Stomach (tissue), 9 donors: Measurements from ENCODE around the gene ACTN1. TPM values are rescaled to one million over a fixed set of nuclear protein-coding genes. Genes with fewer than 3 reads are reported as not detected.

ENCODE experiments used
- DNase-seq, 2 donors: peaks; one replicate each; pipeline versions ENCODE4 v3.0.0 to v3.0.0-alpha.2; 2013 to 2019
- H3K27ac ChIP-seq, 5 donors: fragments of 200-600 bp in 4 of 5; sonication (generic) in 4 of 5; one replicate each; pipeline ENCODE4 v1.5.1; 2013 to 2019; ENCODE audit warnings: mild to moderate bottlenecking in 1 of 5, moderate library complexity in 1 of 5
- H3K27me3 ChIP-seq, 3 donors: fragments of 200-600 bp; sonication (generic); one replicate each; pipeline ENCODE4 v1.5.1; 2017 to 2019; ENCODE audit warnings: mixed run types in 1 of 3
- H3K36me3 ChIP-seq, 4 donors: fragments of 200-600 bp; sonication (generic); 1 replicate in 3 of 4; 2 replicates in 1 of 4; pipeline ENCODE4 v1.5.1; 2016 to 2019
- H3K4me1 ChIP-seq, 4 donors: fragments of 200-600 bp; sonication (generic); one replicate each; pipeline ENCODE4 v1.5.1; 2016 to 2019
- H3K4me3 ChIP-seq, 4 donors: fragments of 200-600 bp; sonication (generic) in 3 of 4; one replicate each; pipeline ENCODE4 v1.5.1; 2016 to 2019; ENCODE audit warnings: mild to moderate bottlenecking in 1 of 4
- H3K9me3 ChIP-seq, 4 donors: fragments of 200-600 bp; sonication (generic); one replicate each; pipeline ENCODE4 v1.5.1; 2016 to 2019
- CTCF ChIP-seq, 7 experiments: fragments of 450-650 bp in 4 of 7; fragments of 200-600 bp in 3 of 7; sonication (generic) in 3 of 7; IDR thresholded peaks; one replicate each; pipeline ENCODE4 v1.5.1; 2016 to 2019; ENCODE audit warnings: antibody characterized with exemption in 7 of 7, control low read depth in 2 of 7, mild to moderate bottlenecking in 1 of 7
- EP300 ChIP-seq: sonication (generic); formaldehyde crosslinking; IDR thresholded peaks from one replicate; pipeline ENCODE4 v1.6.1; 2017; ENCODE audit warnings: antibody characterized with exemption
- POLR2A ChIP-seq, 4 donors: fragments of 450-650 bp; IDR thresholded peaks; one replicate each; pipeline ENCODE4 v1.6.1; 2016; ENCODE audit warnings: antibody characterized with exemption in 4 of 4, control low read depth in 2 of 4, mild to moderate bottlenecking in 1 of 4, moderate library complexity in 1 of 4
- POLR2AphosphoS5 ChIP-seq, 3 donors: sonication (generic); formaldehyde crosslinking; IDR thresholded peaks; one replicate each; pipeline ENCODE4 v1.6.1; 2016; ENCODE audit warnings: antibody characterized with exemption in 3 of 3
- WGBS, 5 donors: extraction: QIAGEN DNeasy Blood & Tissue Kit in 3 of 5; methylation state at CpG; one replicate each; pipeline versions ENCODE4 v1.1.5 to v1.1.7; 2013 to 2018; 5-methylcytosine and 5-hydroxymethylcytosine counted together
- intact Hi-C: fragments of 100-400 bp; cut with DNase I; formaldehyde crosslinking; loops from one replicate; pipeline ENCODE4 v1.15.1; 2023; ENCODE audit warnings: low total_unique reads
- polyA plus RNA-seq, 3 donors: library from polyadenylated mRNA; stranded (reverse); fragments of 200-250 nt; gene quantifications; one replicate each; pipeline ENCODE4 v1.2.3, GENCODE V29; 2013
- total RNA-seq, 5 donors: library from RNA; depleted of rRNA; stranded (reverse); fragments of >200 nt; gene quantifications; one replicate each; pipeline versions ENCODE4 v1.1.0 to v1.2.3, GENCODE V29; 2014 to 2016
- donor health status: healthy with polysubstance abuse.
- donor health status: Bipolar disorder and iron deficiency.
- donor health status: healthy.

Gene ACTN1
- total and polyA plus RNA-seq, 8 donors = 25.7 to 504 (median 196) TPM

DNA sequence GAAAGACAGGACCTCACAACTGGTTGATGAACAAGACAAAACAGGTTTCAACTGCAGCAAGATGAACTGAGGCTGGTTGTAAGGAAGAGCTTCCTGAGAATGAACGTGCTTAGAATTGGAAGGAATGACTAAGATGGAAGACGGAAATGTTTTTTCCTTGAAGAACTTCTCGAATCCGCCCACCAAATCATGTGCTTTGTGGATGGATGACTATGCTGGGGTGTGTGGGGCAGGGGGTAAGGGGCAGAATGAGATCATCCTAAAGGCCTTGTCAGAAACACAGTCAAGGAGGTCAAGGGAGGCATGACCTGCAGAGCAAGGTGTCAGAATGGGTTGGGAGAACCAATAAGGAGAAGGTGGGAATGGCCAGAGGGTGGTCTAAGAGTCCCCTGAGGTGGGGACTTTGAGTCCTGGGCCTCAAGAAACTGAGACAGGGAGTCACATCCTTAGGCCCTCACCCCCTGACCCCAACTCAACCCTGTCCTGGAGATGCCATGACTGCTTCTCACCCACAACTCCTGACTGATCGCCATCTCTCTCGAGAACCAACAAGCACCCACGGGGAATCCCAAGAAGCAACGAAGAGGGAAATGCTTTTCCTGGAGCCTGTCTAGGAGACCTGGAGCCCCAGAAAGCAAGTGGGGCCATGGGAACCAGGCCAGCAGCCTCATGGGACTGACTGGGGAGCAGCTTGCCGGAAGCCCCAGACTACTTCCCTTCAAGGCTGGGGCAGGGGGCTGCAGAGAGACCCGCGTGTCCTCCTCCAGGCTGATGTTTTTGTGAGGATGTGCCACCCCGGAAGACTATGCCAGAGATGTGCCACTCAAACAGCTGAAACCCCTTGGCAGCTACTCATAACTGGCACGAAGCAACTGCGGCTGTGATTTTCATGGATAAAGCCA is 84.0 kb downstream of the ACTN1 start:
- Histone ChIP-seq H3K36me3 (peaks cover 61 to 97% (median 90%) of the 10 kb centered on the region in 4 donors), H3K27me3 (no peaks in the 10 kb centered on the region), H3K27ac (peak overlapping the region in 4 of 5 donors; percentile 14 to 82 (median 58)), H3K9me3 (no peaks in the 10 kb centered on the region), H3K4me1 (peaks cover 0 to 48% (median 26%) of the 10 kb centered on the region in 4 donors), H3K4me3 (no peak overlapping the region)
- WGBS, 5 donors = 82 to 95% (median 91%) methylated on average over 14 of the region's 14 CpGs
- intact Hi-C loops = no loop called here
- TF ChIP-seq POLR2A (IDR thresholded peaks at IDR 0.05) = no peak
- no peak for TF ChIP-seq POLR2AphosphoS5 (IDR thresholded peaks at IDR 0.05)
- no peak for TF ChIP-seq CTCF (IDR thresholded peaks at IDR 0.05)
- no peak for TF ChIP-seq EP300
- no peak for DNase-seq

DNA sequence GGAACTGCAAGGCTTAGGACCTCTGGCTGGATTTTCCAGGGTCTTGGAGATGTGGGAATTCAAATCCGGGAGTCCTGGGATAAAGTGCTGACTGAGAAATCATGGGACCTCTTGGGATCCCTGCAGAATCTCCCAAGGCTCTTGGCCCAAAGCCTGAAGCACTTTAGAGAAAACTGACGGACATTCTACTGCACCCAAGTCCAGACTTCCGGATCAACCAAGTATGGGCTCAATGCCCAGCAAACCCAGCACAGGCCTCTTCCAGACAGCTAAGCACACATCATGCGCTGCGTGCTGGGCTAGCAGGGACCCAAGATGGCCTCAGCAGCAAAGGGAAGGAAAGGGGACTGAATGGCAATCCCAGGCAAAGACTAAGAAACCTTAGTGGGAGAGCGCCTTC is 85.0 kb downstream of the ACTN1 start:
- Histone ChIP-seq H3K4me1 (peaks cover 0 to 48% (median 19%) of the 10 kb centered on the region in 4 donors), H3K27me3 (no peaks in the 10 kb centered on the region), H3K27ac (peak overlapping the region in 3 of 5 donors; percentile 57 to 82 (median 68)), H3K36me3 (peaks cover 63 to 97% (median 93%) of the 10 kb centered on the region in 4 donors), H3K9me3 (no peaks in the 10 kb centered on the region), H3K4me3 (no peak overlapping the region)
- WGBS, 5 donors = 55 to 76% (median 61%) methylated on average over 5 to 6 of the region's 6 CpGs
- intact Hi-C loops = no loop called here
- TF ChIP-seq POLR2A (IDR thresholded peaks at IDR 0.05) (no peak), POLR2AphosphoS5 (IDR thresholded peaks at IDR 0.05) (peak in 2 of 3 donors; percentile 14 to 22), CTCF (IDR thresholded peaks at IDR 0.05) (no peak), EP300 (no peak)
- peak in 1 of 2 donors; percentile 67 for DNase-seq

GRCh38 chr14:68893566-68893965 is 85.5 kb downstream of the ACTN1 start:
- no peaks in the 10 kb centered on the region for H3K27me3 ChIP-seq
- H3K27ac ChIP-seq = peak overlapping the region in 3 of 5 donors; percentile 57 to 82 (median 68)
- H3K4me1 ChIP-seq = peaks cover 0 to 43% (median 16%) of the 10 kb centered on the region in 4 donors
- no peak for DNase-seq
- H3K36me3 ChIP-seq = peaks cover 66 to 99% (median 96%) of the 10 kb centered on the region in 4 donors
- intact Hi-C loops = no loop called here
- WGBS, 5 donors = 78 to 87% (median 81%) methylated on average over 7 to 8 of the region's 8 CpGs
- TF ChIP-seq EP300 (no peak), POLR2A (IDR thresholded peaks at IDR 0.05) (no peak), CTCF (IDR thresholded peaks at IDR 0.05) (no peak), POLR2AphosphoS5 (IDR thresholded peaks at IDR 0.05) (no peak)
- no peaks in the 10 kb centered on the region for H3K9me3 ChIP-seq
- H3K4me3 ChIP-seq = no peak overlapping the region

DNA sequence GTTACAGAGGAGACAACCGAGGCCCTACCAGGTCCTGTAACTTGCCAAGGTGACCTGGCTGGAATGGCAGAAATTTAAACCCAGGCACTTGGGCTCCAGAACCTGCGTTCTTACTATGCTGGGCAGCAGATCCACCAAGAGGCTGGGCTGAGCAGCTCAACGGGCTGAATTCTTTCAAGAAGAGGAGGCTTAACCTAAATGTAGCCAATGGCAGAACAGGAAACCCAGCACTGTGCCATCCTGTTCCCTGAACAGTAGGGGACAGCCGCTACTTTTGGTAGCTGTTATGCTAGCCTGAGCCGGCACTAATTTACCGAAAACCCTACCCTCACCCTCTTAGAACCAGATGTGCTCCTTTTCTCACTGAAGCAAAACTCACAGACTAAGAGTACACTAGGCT is 86.1 kb downstream of the ACTN1 start:
- Histone ChIP-seq H3K9me3 (no peaks in the 10 kb centered on the region), H3K27ac (peak overlapping the region in 3 of 5 donors; percentile 57 to 82 (median 68)), H3K4me1 (peaks cover 0 to 43% (median 13%) of the 10 kb centered on the region in 4 donors), H3K36me3 (peaks cover 69 to 99% (median 96%) of the 10 kb centered on the region in 4 donors), H3K27me3 (no peaks in the 10 kb centered on the region), H3K4me3 (no peak overlapping the region)
- TF ChIP-seq EP300 (no peak), POLR2AphosphoS5 (IDR thresholded peaks at IDR 0.05) (no peak), POLR2A (IDR thresholded peaks at IDR 0.05) (no peak), CTCF (IDR thresholded peaks at IDR 0.05) (no peak)
- DNase-seq = no peak
- 73 to 94% (median 84%) methylated on average over 5 to 6 of the region's 6 CpGs for WGBS, 5 donors
- intact Hi-C loops = no loop called here
